ENCODE data around the gene DHDDS.

Gene DHDDS

DNA sequence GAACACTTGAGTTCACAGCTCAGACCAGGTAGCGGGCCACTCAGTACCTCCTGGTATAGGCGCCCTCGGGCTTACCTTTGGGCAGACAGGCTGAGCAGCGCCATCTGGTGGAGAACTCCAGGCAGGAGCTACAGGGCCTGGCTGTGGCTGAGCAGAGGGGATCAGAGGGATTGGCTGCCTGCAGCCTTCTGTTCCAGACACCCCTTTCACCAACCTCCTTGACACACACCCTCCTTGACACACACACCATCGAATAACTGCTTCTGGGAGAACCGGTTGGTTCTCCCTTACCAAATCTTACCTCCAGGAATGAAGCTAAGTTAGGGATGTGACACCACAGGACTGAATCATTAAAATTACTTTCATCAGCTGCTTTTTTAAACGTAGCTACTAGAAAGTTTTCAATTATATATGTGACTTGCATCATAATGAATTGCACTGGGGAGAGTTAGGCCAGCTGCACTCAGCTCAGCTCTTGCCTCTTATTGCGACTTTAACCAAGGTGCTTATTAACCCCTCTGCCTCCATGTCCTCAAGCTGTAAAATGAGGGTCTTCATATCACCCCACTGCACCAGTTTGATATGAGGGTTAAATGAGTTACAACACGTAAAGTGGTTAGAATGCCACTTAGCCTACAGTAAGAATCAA lies 14.9 kb upstream of the DHDDS start:
- peak; percentile 82 for DNase-seq (ENCODE audit: low spot score)
- no peak for FAIRE-seq

DNA sequence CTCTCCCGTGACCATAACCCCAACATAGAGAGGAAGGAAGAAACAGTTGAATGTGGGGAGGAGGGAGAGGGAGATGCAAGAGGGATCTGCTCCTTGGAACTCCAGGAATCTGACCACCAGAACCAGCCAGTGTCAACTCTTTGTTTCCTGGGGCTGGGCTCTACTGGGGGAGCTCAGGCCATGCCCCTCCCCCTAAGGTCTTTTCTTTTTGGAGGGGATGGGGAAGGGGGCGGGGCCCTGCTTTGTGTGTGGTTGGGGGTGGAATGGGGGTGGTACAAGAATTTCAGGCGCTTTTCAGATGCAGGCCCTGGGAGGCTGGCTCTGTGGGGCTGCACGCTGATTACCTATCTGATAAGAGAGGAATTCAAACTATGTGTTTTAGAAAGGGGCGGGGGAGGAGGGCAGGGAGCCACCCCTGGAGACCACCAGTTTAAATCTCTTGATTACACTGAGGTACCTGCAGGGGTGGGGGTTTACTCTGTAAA lies 13.2 kb upstream of the DHDDS start:
- FAIRE-seq (no peak), DNase-seq (ENCODE audit: low spot score) (no peak)

- no peak for DNase-seq (ENCODE audit: low spot score)
These were observed 12.6 kb upstream of the DHDDS start for GRCh38 chr1:26419494-26419893.

DNA sequence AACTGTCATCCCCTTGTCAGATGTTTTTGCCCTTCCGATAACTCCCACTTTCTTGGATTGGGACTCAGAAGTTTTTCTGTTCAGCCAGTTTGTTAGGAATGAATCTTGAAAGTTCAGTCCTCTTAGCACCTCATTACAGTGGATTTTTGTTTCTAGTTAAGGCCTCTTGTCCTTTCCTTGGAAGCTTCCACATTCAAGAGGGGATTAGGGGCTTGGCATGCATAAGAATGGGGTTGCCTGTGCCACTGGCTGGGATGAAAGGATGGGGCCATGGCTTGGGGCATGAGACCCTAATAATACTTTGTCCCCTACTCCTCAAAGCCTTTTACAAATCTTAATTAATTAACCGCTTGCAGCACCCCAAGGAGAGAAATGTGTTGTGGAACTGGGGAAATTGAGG lies 2.4 kb upstream of the DHDDS start:
- no peak for FAIRE-seq
- DNase-seq (ENCODE audit: low spot score): no peak

More at GRCh38 chr1:26419494-26419893, 12.6 kb upstream of the DHDDS start:
- no peak for FAIRE-seq

- FAIRE-seq (no peak), DNase-seq (ENCODE audit: low spot score) (no peak)
These were observed 672 bp downstream of the DHDDS start for GRCh38 chr1:26432793-26433192.

DNA sequence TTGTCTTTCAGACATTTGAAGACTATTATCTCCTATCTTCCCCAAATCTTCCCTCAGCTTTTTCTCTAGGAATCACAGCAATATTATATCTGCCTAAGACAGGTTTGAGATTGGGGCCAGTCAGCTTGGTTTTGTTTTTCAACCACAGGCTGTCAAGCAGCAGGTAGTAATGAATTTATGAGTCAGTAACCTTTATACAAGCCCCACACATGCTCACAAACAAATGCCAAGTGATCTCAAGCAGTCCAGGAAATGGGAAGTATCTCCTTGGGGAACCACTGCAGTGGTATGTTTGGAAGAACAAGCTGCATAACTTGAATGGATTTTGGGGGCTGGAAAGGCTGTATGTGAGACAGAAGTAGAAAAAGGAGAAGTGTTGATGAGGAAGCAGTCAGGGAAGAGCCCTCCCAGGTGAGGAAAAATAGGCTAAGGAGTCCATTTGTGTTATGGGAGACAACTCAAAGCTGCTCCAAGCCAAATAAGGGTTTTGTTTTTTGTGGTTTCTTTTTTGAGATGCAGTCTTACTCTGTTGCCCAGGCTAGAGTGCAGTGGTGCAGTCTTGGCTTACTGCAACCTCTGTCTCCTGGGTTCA lies 2.1 kb downstream of the DHDDS start:
- DNase-seq (ENCODE audit: low spot score): no peak
- FAIRE-seq: no peak

- peak; percentile 17 for FAIRE-seq
- DNase-seq (ENCODE audit: low spot score): no peak
These were observed 5.9 kb downstream of the DHDDS start for GRCh38 chr1:26438041-26438440.

DNA sequence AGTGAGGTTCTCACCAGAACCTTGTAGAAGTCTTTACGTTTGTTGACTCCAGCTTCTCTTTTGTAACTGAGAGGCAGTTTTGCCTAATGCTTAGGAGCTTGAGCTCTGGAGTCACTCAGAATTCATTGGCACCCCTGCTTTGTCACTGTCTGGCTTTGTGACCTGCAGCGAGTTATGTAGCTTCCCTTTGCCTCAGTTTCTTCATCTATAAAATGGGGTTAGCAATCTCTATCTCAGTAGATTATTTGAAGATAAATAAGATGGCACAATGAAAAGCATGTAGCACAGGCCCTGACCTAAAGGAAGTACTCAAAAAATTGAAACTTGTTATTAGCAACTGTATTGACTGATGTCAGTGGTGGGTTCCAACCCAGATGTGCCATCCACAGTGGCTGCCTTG lies 8.1 kb downstream of the DHDDS start:
- DNase-seq (ENCODE audit: low spot score): no peak
- no peak for FAIRE-seq

DNA sequence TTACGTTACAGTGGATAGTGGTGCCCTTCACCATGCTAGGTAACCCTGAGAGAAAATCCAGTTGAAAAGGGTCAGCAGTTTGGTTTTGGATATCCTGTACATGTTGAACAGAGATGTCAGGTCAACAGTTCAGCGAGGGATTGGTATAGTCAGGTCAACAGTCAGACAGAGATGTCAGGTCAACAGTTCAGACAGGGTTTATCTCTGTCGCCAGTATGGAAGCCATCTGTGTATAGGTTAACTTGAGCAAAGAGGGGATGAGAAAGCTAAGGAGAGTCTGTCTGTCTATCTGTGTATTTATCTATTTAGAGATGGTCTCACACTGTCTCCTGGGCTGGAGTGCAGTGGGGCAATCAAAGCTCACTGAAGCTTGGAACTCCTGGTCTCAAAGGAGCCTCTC lies 17.7 kb downstream of the DHDDS start:
- FAIRE-seq (no peak), DNase-seq (ENCODE audit: low spot score) (no peak)

- DNase-seq (ENCODE audit: low spot score): no peak
- no peak for FAIRE-seq
These were observed 18.8 kb downstream of the DHDDS start for GRCh38 chr1:26450908-26451307.

DNA sequence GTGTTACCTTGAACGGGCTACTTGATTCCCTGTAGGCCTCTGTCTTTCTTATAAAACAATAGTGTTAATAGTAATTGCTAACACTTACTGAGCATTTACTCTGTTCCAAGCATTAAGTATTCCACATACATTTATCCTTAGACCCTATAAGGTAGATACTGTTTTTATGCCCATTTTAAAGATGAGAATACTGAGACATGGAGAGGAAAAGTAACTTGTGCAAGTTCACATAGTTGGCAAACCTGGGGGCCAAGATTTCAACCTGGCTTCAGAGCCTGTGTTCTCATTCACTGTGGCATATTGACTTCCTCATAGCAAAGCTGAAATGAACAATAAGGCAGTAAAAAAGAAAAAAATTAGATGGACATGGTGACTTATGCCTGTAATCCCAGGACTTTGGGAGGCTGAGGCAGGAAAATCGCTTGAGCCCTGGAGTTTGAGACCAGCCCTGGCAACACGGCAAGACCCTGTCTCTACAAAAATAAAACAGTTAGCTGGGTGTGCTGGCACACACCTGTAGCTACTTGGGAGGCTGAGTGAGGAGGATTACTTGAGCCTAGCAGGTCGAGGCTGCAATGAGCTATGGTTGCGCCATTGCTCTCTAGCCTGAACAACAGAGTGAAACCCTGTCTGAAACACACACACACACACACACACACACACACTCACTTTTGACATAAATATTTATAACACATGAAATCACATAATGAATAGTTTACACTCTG lies 20.5 kb downstream of the DHDDS start:
- no peak for DNase-seq (ENCODE audit: low spot score)
- no peak for FAIRE-seq

GRCh38 chr1:26459148-26459547 lies 27.0 kb downstream of the DHDDS start:
- FAIRE-seq (no peak), DNase-seq (ENCODE audit: low spot score) (no peak)

GRCh38 chr1:26459573-26460031 lies 27.5 kb downstream of the DHDDS start:
- DNase-seq (ENCODE audit: low spot score) (no peak), FAIRE-seq (no peak)

DNA sequence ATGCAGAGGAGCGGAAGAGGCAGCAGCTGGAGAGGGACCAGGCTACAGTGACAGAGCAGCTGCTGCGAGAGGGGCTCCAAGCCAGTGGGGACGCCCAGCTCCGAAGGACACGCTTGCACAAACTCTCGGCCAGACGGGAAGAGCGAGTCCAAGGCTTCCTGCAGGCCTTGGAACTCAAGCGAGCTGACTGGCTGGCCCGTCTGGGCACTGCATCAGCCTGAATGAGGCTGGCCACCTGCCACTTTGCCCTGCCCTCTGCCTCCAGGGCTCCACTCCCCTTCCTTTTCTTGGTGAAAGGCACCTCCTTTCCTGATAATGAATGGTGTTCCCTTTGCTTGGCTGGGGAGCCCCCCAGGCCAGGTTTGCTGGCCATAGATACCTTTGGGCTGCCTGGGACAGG lies 36.8 kb downstream of the DHDDS start:
- FAIRE-seq (no peak), DNase-seq (ENCODE audit: low spot score) (no peak)

DNA sequence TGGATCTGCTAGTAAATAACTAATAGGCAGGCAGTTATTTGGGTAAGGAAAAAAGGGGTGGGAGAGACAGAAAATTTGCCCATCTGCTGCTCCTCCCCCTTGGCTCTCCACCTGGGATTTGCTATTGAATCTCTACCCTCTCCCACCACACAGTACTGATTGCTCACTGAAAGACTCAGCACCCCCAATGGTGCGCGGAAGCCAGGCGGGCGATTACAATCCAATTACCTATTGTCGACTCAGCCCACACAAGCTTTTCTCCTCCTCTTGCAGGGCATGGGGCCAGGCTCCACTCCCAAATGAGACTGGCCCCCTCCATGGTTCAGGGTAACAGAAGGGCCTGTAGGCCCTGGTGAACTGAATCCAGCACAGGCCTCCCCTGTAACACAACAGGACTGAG lies 37.4 kb downstream of the DHDDS start:
- no peak for FAIRE-seq

DNA sequence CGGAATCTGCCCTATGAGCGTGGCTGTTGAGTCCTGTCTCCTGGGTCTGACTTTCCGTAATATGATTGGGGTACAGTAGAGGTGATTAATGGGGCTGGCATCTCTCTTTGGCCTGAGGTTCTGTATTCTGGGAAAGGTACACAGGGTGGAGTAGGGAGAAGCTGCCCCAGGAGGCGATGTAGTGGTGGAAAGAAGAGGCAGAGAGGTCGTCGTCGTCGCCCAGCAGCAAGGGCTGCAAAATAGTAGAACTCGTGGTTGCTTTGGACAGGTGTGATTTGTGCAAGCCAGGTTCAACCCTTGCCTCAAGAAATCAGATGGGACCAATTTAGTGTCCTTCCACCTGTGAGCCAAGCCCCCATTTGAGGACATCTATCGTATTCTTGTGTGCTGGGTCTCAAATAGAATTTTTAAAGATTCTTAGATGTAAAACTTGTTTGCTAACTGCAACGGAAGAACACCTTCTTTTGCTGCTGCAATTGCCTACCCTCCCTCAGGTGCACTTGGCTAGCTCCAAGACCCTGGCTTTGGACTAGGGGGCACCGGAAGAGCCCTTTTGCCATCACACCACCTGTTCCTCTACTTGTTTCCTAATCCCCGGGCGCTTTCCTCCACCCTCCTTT lies 38.9 kb downstream of the DHDDS start:
- DNase-seq (ENCODE audit: low spot score): no peak
- FAIRE-seq: no peak

More for the DNA sequence above, 37.4 kb downstream of the DHDDS start:
- no peak for DNase-seq (ENCODE audit: low spot score)

DNA sequence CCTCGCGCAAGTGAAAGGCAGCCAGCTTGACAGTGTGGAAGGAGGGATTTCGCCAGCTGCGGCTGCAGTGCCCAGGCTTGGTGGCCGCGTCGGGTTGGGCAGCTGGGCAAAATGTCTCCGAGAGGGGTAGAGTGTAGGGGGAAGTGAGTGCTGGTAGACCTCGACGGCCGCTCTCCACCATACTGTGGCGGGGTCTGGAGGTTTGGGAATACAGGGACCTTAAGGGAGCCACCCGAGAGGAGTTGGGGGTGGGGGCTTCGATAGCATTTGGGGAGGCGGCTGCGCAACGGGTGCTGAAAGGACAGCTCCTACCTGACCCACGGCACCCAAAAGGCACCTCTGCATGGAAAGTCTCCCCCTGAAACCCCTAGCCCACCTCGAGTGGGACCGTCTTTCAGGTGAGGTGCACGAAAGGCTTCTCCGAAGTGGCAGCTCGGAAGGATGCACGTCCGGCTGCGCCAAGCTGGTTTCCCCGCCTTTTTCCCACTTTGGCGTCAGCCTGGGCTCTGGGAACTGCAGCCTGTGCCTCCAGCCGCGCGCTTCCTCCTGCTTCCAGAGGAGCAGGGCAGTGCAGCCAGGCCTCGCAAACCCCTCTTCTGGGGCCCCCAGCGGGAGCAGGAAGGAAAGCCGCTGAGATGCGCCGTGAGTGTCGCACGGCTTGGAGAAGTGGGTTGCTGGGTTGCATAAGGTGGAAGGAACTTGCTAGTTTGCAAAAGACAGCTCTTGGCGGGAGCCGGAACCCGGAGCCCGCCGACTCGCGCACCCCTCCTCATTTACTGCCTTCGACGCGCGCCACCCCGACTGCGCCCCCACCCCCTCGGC lies 39.6 kb downstream of the DHDDS start:
- DNase-seq (ENCODE audit: low spot score) (peak; percentile 69), FAIRE-seq (no peak)

GRCh38 chr1:26472320-26472900 lies 40.3 kb downstream of the DHDDS start, which contains the start of gene HMGN2:
HMGN2 (plus strand) TSS chr1:26472440; CDS start chr1:26472613, 173 bp downstream.
- DNase-seq (ENCODE audit: low spot score) (peak; percentile 90), FAIRE-seq (no peak)

GRCh38 chr1:26472901-26473845 lies 41.1 kb downstream of the DHDDS start:
- DNase-seq (ENCODE audit: low spot score): peak; percentile 98
- FAIRE-seq: peak; percentile 75
